OCI-LY7 (cell line): Measurements from ENCODE around the gene DNAJC8. TPM values are rescaled to one million over a fixed set of nuclear protein-coding genes. Genes with fewer than 3 reads are reported as not detected.

ENCODE experiments used
- BruUV-seq: library from RNA; stranded (reverse); fragments of 400-500 nt; replicated peaks from 2 replicates; lab custom pipeline; 2021; lab: Mats Ljungman, UMichigan
- CTCF ChIA-PET: fragments of 300-600 bp; sonication (Branson Sonifier 250); formaldehyde crosslinking; loops from one replicate; lab custom pipeline; 2022; ENCODE audit warnings: antibody characterized with exemption; ENCODE audit not compliant: unreplicated experiment; lab: Charles Lee
- POLR2A ChIA-PET: fragments of 300-600 bp; sonication (Branson Sonifier 250); formaldehyde crosslinking; loops from one replicate; lab custom pipeline; 2022; ENCODE audit warnings: antibody characterized with exemption; lab: Charles Lee
- DNase-seq: peaks from one replicate; pipeline ENCODE4 v3.0.0-alpha.2; 2015; ENCODE audit warnings: low spot score
- H2AFZ ChIP-seq: fragments of 200-600 bp; sonication (generic), shearing (Covaris generic); 2 replicates; pipeline ENCODE4 v1.6.1; 2014; ENCODE audit warnings: mild to moderate bottlenecking, antibody characterized with exemption, low read length, moderate library complexity
- H3K27ac ChIP-seq: fragments of 200-600 bp; sonication (generic); 2 replicates; pipeline ENCODE4 v1.5.1; 2014; ENCODE audit warnings: mixed run types, low read depth, mild to moderate bottlenecking, moderate library complexity, low read length, inconsistent platforms; ENCODE audit not compliant: poor library complexity, severe bottlenecking
- H3K36me3 ChIP-seq: fragments of 200-600 bp; sonication (generic); 2 replicates; pipeline ENCODE4 v1.6.1; 2014; ENCODE audit warnings: mild to moderate bottlenecking, antibody characterized with exemption, low read length, moderate library complexity, mixed read lengths; ENCODE audit not compliant: insufficient read depth
- H3K4me1 ChIP-seq: fragments of 200-600 bp; sonication (generic); 2 replicates; pipeline ENCODE4 v1.5.1; 2014; ENCODE audit warnings: mild to moderate bottlenecking, low read length; ENCODE audit not compliant: insufficient read depth, poor library complexity, severe bottlenecking
- H3K4me2 ChIP-seq: fragments of 200-600 bp; sonication (generic); 2 replicates; pipeline ENCODE4 v1.6.1; 2014; ENCODE audit warnings: mild to moderate bottlenecking, low read length
- H3K4me3 ChIP-seq: fragments of 200-600 bp; sonication (generic); 2 replicates; pipeline ENCODE4 v1.5.1; 2014; ENCODE audit warnings: mild to moderate bottlenecking, low read depth, low read length; ENCODE audit not compliant: poor library complexity, severe bottlenecking
- H3K79me2 ChIP-seq: fragments of 200-600 bp; sonication (generic); 2 replicates; pipeline ENCODE4 v1.6.1; 2016; ENCODE audit warnings: low read depth, mild to moderate bottlenecking, low read length, moderate library complexity, mixed read lengths; ENCODE audit not compliant: insufficient read depth
- H3K9me2 ChIP-seq: fragments of 200-600 bp; sonication (generic); 2 replicates; pipeline ENCODE4 v1.6.1; 2016; ENCODE audit warnings: mild to moderate bottlenecking, low read length, mixed read lengths; ENCODE audit not compliant: insufficient read depth
- H3K9me3 ChIP-seq: fragments of 200-600 bp; sonication (generic); 2 replicates; pipeline ENCODE4 v1.6.1; 2014; ENCODE audit warnings: mild to moderate bottlenecking, mixed run types, low read length, mixed read lengths
- H4K20me1 ChIP-seq: fragments of 200-600 bp; sonication (generic); 2 replicates; pipeline ENCODE4 v1.6.1; 2014; ENCODE audit warnings: mild to moderate bottlenecking, antibody characterized with exemption, low read length, moderate library complexity, mixed read lengths; ENCODE audit not compliant: insufficient read depth
- EZH2phosphoT487 ChIP-seq: fragments of 200-600 bp; sonication (generic); IDR thresholded peaks from 2 replicates; pipeline ENCODE4 v1.6.1; 2018; ENCODE audit warnings: low read depth, borderline replicate concordance, mild to moderate bottlenecking, mixed run types, antibody characterized with exemption, low read length, moderate library complexity, mixed read lengths
- intact Hi-C: fragments of 100-400 bp; cut with micrococcal nuclease; formaldehyde crosslinking; loops from one replicate; pipeline ENCODE4 v1.10.0; 2022; ENCODE audit not compliant: unreplicated experiment
- total RNA-seq, 2 experiments: library from RNA; depleted of rRNA in 1 of 2; stranded (reverse); fragments of >200 nt in 1 of 2; shearing (Covaris generic) in 1 of 2; gene quantifications; 2 replicates each; pipeline ENCODE4 v1.2.3, GENCODE V29; 2014 to 2022
- TF ChIP-seq, protein P1 (sequence below): fragments of 200-600 bp; sonication (generic); conservative IDR thresholded peaks from 2 replicates; pipeline ENCODE4 v1.5.1; 2014; ENCODE audit warnings: mild to moderate bottlenecking, antibody characterized with exemption, low read length, moderate library complexity, mixed read lengths

DNAJC8 gene
- total RNA-seq, 2 experiments from 2014 or later: 71.1 to 121 TPM

DNA sequence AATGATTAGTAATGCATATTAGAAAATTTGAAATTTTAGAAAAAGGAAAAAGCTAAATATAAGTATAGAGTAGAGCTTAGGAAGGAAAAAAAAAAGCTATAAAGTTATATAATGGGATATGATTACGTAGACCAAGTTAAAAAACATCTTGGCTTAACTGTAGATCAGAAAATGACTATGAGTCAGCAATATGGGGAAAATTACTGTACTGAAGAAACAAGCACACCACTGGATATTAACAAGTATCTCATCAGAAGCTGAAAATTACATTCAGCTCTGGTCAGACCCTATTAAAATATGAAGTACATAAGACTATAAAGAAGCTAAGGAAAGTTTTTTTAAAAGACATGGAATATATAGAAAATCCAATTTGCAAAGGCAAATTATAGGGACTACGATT lies 19.5 kb downstream of the DNAJC8 start:
- intact Hi-C loops: no loop called here
- Histone ChIP-seq H3K27ac (no peak overlapping the region), H3K4me3 (no peak overlapping the region), H3K36me3 (peaks cover 88% of the 10 kb centered on the region), H3K9me2 (no peaks in the 10 kb centered on the region), H3K4me2 (no peak overlapping the region), H3K4me1 (peaks cover 9% of the 10 kb centered on the region), H3K79me2 (peaks cover 7% of the 10 kb centered on the region; the same call in 1 of the 2 replicates), H4K20me1 (no peaks in the 10 kb centered on the region), H2AFZ (no peak overlapping the region), H3K9me3 (no peaks in the 10 kb centered on the region)
- TF ChIP-seq EZH2phosphoT487: no peak
- TF ChIP-seq, protein P1, sequence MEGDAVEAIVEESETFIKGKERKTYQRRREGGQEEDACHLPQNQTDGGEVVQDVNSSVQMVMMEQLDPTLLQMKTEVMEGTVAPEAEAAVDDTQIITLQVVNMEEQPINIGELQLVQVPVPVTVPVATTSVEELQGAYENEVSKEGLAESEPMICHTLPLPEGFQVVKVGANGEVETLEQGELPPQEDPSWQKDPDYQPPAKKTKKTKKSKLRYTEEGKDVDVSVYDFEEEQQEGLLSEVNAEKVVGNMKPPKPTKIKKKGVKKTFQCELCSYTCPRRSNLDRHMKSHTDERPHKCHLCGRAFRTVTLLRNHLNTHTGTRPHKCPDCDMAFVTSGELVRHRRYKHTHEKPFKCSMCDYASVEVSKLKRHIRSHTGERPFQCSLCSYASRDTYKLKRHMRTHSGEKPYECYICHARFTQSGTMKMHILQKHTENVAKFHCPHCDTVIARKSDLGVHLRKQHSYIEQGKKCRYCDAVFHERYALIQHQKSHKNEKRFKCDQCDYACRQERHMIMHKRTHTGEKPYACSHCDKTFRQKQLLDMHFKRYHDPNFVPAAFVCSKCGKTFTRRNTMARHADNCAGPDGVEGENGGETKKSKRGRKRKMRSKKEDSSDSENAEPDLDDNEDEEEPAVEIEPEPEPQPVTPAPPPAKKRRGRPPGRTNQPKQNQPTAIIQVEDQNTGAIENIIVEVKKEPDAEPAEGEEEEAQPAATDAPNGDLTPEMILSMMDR: no peak
- no peak for DNase-seq
- CTCF ChIA-PET: interaction anchor here (0.9 kb wide), 1 partner anchor 30 kb away, joined by 3 read pairs; no protein-coding TSS in a partner anchor
- POLR2A ChIA-PET: interaction anchor here (0.5 to 1.3 kb wide), 6 partner anchors 9 to 378 kb away, joined by 3 to 5 read pairs (median 3); partner anchors contain the start of gene EYA3
- no TSS peak for BruUV-seq

DNA sequence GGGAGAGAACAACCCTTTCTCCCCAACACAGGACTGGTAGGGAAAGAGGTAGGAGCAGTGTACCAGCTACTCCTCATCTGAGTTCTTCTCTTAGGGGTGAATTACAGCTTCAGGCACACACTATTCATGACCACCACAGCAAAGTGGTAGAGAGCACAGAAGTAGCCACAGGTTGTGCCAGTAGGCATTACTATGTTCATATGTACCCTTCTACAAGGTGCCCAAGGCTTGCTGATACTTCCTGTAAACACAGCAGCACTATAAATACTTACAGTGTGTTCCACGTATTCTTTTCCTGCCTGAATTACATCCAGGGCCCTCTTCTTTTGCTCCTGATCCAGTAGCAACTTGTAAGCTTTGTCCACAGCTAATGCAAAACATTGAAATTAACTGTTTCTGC lies 23.1 kb downstream of the DNAJC8 start:
- no peak for DNase-seq
- no peak overlapping the region for H3K4me3 ChIP-seq
- peaks cover 4% of the 10 kb centered on the region; the same call in 1 of the 2 replicates for H3K79me2 ChIP-seq
- H3K4me2 ChIP-seq: no peak overlapping the region
- H3K4me1 ChIP-seq: peaks cover 9% of the 10 kb centered on the region
- no peak overlapping the region for H2AFZ ChIP-seq
- no peak for TF ChIP-seq EZH2phosphoT487
- H3K9me3 ChIP-seq: no peaks in the 10 kb centered on the region
- no TSS peak for BruUV-seq
- ChIA-PET CTCF (interaction anchor here (1.1 to 1.3 kb wide), 2 partner anchors 15 to 118 kb away, joined by 3 to 5 read pairs; no protein-coding TSS in a partner anchor), POLR2A (interaction anchor here (1.0 to 1.6 kb wide), 5 partner anchors 10 to 122 kb away, joined by 3 to 9 read pairs (median 5); partner anchors contain the start of gene EYA3)
- intact Hi-C loops: loop anchor here (1.0 to 2.0 kb wide), 4 partner anchors 34 to 351 kb away; no protein-coding TSS in a partner anchor
- peaks cover 94% of the 10 kb centered on the region for H3K36me3 ChIP-seq
- no peaks in the 10 kb centered on the region for H4K20me1 ChIP-seq
- H3K27ac ChIP-seq: peak overlapping the region; percentile 17
- H3K9me2 ChIP-seq: no peaks in the 10 kb centered on the region

DNA sequence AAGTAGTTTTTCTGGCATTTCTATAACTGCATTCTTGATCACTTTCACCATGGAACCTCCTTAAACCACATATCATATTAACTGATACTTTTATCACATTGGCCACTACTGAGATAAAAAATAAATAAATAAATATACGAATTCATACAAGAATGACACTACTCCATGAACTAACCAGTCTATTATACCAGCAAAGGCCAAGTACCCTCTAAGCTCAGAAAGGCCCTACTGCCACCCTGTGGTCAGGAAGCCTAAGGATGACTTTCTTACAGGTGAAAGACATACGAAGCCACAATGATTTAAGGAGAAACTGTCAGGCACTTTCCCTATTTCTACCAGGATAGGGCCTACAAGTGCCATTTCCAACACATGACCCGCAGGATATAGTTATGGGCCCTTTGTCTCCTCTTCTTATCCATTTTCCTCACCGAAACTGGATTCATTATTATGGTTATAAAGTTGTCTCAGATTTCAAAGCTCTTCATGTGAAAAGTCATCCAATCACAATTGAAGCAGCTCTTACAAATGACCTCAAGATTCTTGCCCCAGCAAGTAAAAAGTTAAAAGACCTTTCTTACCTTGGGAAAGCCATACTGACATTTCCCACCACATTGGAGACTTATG lies 23.9 kb downstream of the DNAJC8 start:
- DNase-seq: peak; percentile 82
- TF ChIP-seq, protein P1: peak; percentile 96
- TF ChIP-seq EZH2phosphoT487: no peak

More for the DNA sequence above, 23.9 kb downstream of the DNAJC8 start:
- Histone ChIP-seq H3K79me2 (peaks cover 4% of the 10 kb centered on the region; the same call in 1 of the 2 replicates), H3K4me2 (no peak overlapping the region), H3K4me3 (no peak overlapping the region), H2AFZ (no peak overlapping the region), H3K27ac (peak overlapping the region; percentile 17), H3K9me3 (no peaks in the 10 kb centered on the region), H3K4me1 (peaks cover 9% of the 10 kb centered on the region), H4K20me1 (no peaks in the 10 kb centered on the region), H3K9me2 (no peaks in the 10 kb centered on the region), H3K36me3 (peaks cover 94% of the 10 kb centered on the region)
- intact Hi-C loops: loop anchor here (1.0 to 2.0 kb wide), 4 partner anchors 34 to 350 kb away; no protein-coding TSS in a partner anchor
- ChIA-PET CTCF (interaction anchor here (0.6 to 1.3 kb wide), 3 partner anchors 14 to 117 kb away, joined by 3 to 5 read pairs (median 3); no protein-coding TSS in a partner anchor), POLR2A (interaction anchor here (1.0 to 1.6 kb wide), 6 partner anchors 11 to 121 kb away, joined by 3 to 9 read pairs (median 4); partner anchors contain the start of gene EYA3)
- TSS peak; percentile 42 for BruUV-seq
